Neural progenitor cell (in vitro differentiated cells): ENCODE results near the gene CHCHD6.

ENCODE experiments used
- CTCF ChIP-seq: fragments of 200-600 bp; sonication (generic); IDR thresholded peaks from 2 replicates; pipeline ENCODE4 v1.5.1; 2017; ENCODE audit warnings: antibody characterized with exemption, mild to moderate bottlenecking
- EZH2 ChIP-seq: fragments of 200-600 bp; sonication (generic); IDR thresholded peaks from 2 replicates; pipeline ENCODE4 v1.6.1; 2017; ENCODE audit warnings: antibody characterized with exemption, mild to moderate bottlenecking, moderate library complexity
- EZH2phosphoT487 ChIP-seq: fragments of 200-600 bp; sonication (generic); IDR thresholded peaks from 2 replicates; pipeline ENCODE4 v1.6.1; 2017; ENCODE audit warnings: antibody characterized with exemption

- TF ChIP-seq EZH2 (no peak), CTCF (no peak), EZH2phosphoT487 (no peak)
These were observed 272.9 kb downstream of the CHCHD6 start for GRCh38 chr3:126976906-126977305.
